ENCODE measurements around the gene CHADL.

Gene CHADL, protein sequence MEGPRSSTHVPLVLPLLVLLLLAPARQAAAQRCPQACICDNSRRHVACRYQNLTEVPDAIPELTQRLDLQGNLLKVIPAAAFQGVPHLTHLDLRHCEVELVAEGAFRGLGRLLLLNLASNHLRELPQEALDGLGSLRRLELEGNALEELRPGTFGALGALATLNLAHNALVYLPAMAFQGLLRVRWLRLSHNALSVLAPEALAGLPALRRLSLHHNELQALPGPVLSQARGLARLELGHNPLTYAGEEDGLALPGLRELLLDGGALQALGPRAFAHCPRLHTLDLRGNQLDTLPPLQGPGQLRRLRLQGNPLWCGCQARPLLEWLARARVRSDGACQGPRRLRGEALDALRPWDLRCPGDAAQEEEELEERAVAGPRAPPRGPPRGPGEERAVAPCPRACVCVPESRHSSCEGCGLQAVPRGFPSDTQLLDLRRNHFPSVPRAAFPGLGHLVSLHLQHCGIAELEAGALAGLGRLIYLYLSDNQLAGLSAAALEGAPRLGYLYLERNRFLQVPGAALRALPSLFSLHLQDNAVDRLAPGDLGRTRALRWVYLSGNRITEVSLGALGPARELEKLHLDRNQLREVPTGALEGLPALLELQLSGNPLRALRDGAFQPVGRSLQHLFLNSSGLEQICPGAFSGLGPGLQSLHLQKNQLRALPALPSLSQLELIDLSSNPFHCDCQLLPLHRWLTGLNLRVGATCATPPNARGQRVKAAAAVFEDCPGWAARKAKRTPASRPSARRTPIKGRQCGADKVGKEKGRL

GRCh38 chr22:41240377-41241132, at the start of gene CHADL:
CHADL (minus strand) TSS chr22:41240931; CDS start chr22:41240881, 50 bp downstream.
- TF ChIP-seq ZNF311 (tag by site-specific recombination; IDR thresholded peaks at IDR 0.05; ENCODE audit: borderline replicate concordance): no peak
- no peak for TF ChIP-seq ZNF530 (tag by site-specific recombination; IDR thresholded peaks at IDR 0.05; ENCODE audit: low read depth)
- TF ChIP-seq GLIS1 (tag by site-specific recombination; IDR thresholded peaks at IDR 0.05): peak; percentile 94
- no peak for TF ChIP-seq MEIS1 (CRISPR knock-in tag; IDR thresholded peaks at IDR 0.05; ENCODE audit: borderline replicate concordance)
- TF ChIP-seq ZNF354C (tag by site-specific recombination; IDR thresholded peaks at IDR 0.05; ENCODE audit: borderline replicate concordance, low read depth): no peak
- TF ChIP-seq GLIS2 (tag by site-specific recombination; IDR thresholded peaks at IDR 0.05): peak; percentile 42; the same call in 1 of the 2 replicates
- no peak for TF ChIP-seq ZNF23 (tag by site-specific recombination; IDR thresholded peaks at IDR 0.05; ENCODE audit: borderline replicate concordance)
- 0 out of 2 replicates have a peak, but pooled peaks have one; percentile 25 for TF ChIP-seq SP2 (tag by site-specific recombination; IDR thresholded peaks at IDR 0.05)
- TF ChIP-seq ZIC2 (tag by site-specific recombination; IDR thresholded peaks at IDR 0.05): peak; percentile 78
- no peak for TF ChIP-seq ZSCAN23 (tag by site-specific recombination; IDR thresholded peaks at IDR 0.05)
- no peak for TF ChIP-seq ZFP69B (tag by site-specific recombination; IDR thresholded peaks at IDR 0.05)
- TF ChIP-seq ZBTB21 (tag by site-specific recombination; IDR thresholded peaks at IDR 0.05): no peak
- TF ChIP-seq ZNF37A (tag by site-specific recombination; IDR thresholded peaks at IDR 0.05): no peak
- H3K9me3 ChIP-seq (ENCODE audit: control insufficient read depth, insufficient read depth, low read depth, low read length): no peaks in the 10 kb centered on the region
- no peak within 1 kb of the TSS for H3K27ac ChIP-seq (ENCODE audit: extremely low read depth, low read depth, low read length)
- CTCF ChIA-PET: no interaction called here
- POLR2A ChIA-PET: no interaction called here
- peaks cover 3% of the 10 kb centered on the region; the same call in 1 of the 2 replicates for H3K4me1 ChIP-seq (ENCODE audit: control insufficient read depth, insufficient read depth, low read length)
- H3K36me3 ChIP-seq (ENCODE audit: control insufficient read depth in 2 of 2, insufficient read depth in 1 of 2, low read length in 2 of 2): peaks cover 0 to 6% of the 10 kb centered on the region in 2 experiments; a peak in 2 of 3 replicates
- no peak within 1 kb of the TSS for H3K4me3 ChIP-seq (ENCODE audit: low read depth, low read length)

- no peaks in the 10 kb centered on the region for H3K9me3 ChIP-seq (ENCODE audit: control insufficient read depth, insufficient read depth, low read depth, low read length)
- peaks cover 2 to 3% of the 10 kb centered on the region in 2 experiments; a peak in 2 of 3 replicates for H3K36me3 ChIP-seq (ENCODE audit: control insufficient read depth in 2 of 2, insufficient read depth in 1 of 2, low read length in 2 of 2)
- ChIA-PET POLR2A (interaction anchor here (0.5 to 2.7 kb wide), 3 partner anchors 12 to 75 kb away, joined by 4 to 18 read pairs (median 4); partner anchors contain the start of gene ZC3H7B), CTCF (no interaction called here)
- peaks cover 9% of the 10 kb centered on the region for H3K4me1 ChIP-seq (ENCODE audit: control insufficient read depth, insufficient read depth, low read length)
- H3K4me3 ChIP-seq (ENCODE audit: low read depth, low read length): no peak overlapping the region
- no peak overlapping the region for H3K27ac ChIP-seq (ENCODE audit: extremely low read depth, low read depth, low read length)
- TF ChIP-seq PRDM1 (tag by site-specific recombination; IDR thresholded peaks at IDR 0.05) (peak; percentile 67), ZNF423 (tag by site-specific recombination; IDR thresholded peaks at IDR 0.05) (no peak), GLIS1 (tag by site-specific recombination; IDR thresholded peaks at IDR 0.05) (peak; percentile 43)
Measured at GRCh38 chr22:41289671-41290070, 48.9 kb upstream of the CHADL start.

- peak overlapping the region; percentile 67 for H3K27ac ChIP-seq (ENCODE audit: extremely low read depth, low read depth, low read length)
- TF ChIP-seq TCF7L2 (IDR thresholded peaks at IDR 0.05; ENCODE audit: borderline replicate concordance, low read depth, low read length) (no peak), ZNF660 (tag by site-specific recombination; IDR thresholded peaks at IDR 0.05) (0 out of 2 replicates have a peak, but pooled peaks have one; percentile 50), ZNF677 (tag by site-specific recombination; IDR thresholded peaks at IDR 0.05) (peak; percentile 96)
- TF ChIP-seq, protein P1, sequence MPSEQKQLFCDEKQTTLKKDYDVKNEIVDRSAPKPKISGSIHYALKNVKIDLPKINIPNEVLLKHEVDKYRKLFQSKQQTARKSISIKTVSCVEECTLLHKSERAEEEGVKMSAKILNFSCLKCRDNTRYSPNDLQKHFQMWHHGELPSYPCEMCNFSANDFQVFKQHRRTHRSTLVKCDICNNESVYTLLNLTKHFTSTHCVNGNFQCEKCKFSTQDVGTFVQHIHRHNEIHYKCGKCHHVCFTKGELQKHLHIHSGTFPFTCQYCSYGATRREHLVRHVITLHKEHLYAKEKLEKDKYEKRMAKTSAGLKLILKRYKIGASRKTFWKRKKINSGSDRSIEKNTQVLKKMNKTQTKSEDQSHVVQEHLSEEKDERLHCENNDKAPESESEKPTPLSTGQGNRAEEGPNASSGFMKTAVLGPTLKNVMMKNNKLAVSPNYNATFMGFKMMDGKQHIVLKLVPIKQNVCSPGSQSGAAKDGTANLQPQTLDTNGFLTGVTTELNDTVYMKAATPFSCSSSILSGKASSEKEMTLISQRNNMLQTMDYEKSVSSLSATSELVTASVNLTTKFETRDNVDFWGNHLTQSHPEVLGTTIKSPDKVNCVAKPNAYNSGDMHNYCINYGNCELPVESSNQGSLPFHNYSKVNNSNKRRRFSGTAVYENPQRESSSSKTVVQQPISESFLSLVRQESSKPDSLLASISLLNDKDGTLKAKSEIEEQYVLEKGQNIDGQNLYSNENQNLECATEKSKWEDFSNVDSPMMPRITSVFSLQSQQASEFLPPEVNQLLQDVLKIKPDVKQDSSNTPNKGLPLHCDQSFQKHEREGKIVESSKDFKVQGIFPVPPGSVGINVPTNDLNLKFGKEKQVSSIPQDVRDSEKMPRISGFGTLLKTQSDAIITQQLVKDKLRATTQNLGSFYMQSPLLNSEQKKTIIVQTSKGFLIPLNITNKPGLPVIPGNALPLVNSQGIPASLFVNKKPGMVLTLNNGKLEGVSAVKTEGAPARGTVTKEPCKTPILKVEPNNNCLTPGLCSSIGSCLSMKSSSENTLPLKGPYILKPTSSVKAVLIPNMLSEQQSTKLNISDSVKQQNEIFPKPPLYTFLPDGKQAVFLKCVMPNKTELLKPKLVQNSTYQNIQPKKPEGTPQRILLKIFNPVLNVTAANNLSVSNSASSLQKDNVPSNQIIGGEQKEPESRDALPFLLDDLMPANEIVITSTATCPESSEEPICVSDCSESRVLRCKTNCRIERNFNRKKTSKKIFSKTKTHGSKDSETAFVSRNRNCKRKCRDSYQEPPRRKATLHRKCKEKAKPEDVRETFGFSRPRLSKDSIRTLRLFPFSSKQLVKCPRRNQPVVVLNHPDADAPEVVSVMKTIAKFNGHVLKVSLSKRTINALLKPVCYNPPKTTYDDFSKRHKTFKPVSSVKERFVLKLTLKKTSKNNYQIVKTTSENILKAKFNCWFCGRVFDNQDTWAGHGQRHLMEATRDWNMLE (tag by site-specific recombination; conservative IDR thresholded peaks at IDR 0.05; ENCODE audit: low read depth): peak; percentile 68
- TF ChIP-seq, protein P2, sequence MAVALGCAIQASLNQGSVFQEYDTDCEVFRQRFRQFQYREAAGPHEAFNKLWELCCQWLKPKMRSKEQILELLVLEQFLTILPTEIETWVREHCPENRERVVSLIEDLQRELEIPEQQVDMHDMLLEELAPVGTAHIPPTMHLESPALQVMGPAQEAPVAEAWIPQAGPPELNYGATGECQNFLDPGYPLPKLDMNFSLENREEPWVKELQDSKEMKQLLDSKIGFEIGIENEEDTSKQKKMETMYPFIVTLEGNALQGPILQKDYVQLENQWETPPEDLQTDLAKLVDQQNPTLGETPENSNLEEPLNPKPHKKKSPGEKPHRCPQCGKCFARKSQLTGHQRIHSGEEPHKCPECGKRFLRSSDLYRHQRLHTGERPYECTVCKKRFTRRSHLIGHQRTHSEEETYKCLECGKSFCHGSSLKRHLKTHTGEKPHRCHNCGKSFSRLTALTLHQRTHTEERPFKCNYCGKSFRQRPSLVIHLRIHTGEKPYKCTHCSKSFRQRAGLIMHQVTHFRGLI (tag by site-specific recombination; IDR thresholded peaks at IDR 0.05): peak; percentile 52; the same call in 1 of the 2 replicates
Measured at GRCh38 chr22:41288245-41288946, 47.7 kb upstream of the CHADL start.

More at GRCh38 chr22:41288245-41288946, 47.7 kb upstream of the CHADL start:
- Histone ChIP-seq H3K9me3 (ENCODE audit: control insufficient read depth, insufficient read depth, low read depth, low read length) (no peaks in the 10 kb centered on the region), H3K36me3 (ENCODE audit: control insufficient read depth in 2 of 2, insufficient read depth in 1 of 2, low read length in 2 of 2) (peaks cover 13 to 16% of the 10 kb centered on the region in 2 experiments), H3K4me3 (ENCODE audit: low read depth, low read length) (peak overlapping the region; percentile 20), H3K4me1 (ENCODE audit: control insufficient read depth, insufficient read depth, low read length) (peaks cover 9% of the 10 kb centered on the region)
- CTCF ChIA-PET: interaction anchor here (0.6 to 1.4 kb wide), 2 partner anchors 13 to 22 kb away, joined by 3 to 8 read pairs; partner anchors contain the start of gene ZC3H7B
- POLR2A ChIA-PET: interaction anchor here (0.6 to 2.7 kb wide), 12 partner anchors 9 to 448 kb away, joined by 3 to 18 read pairs (median 5); partner anchors contain the start of genes ACO2, PHF5A, PMM1 and ZC3H7B

Measured in HEK293 (cell line).